Smooth muscle cell (in vitro differentiated cells): ENCODE measurements around the gene GRM7. TPM values are rescaled to one million over a fixed set of nuclear protein-coding genes. Genes with fewer than 3 reads are reported as not detected.

Experiments
- DNase-seq: peaks from one replicate; lab custom pipeline; 2025; ENCODE audit not compliant: unreplicated experiment; lab: John Stamatoyannopoulos, UW
- H2AFZ ChIP-seq: fragments of 200-600 bp; sonication (generic); 2 replicates; pipeline ENCODE4 v1.6.0; 2016; ENCODE audit warnings: antibody characterized with exemption, low read depth, mild to moderate bottlenecking
- H3F3A ChIP-seq: fragments of 200-600 bp; sonication (generic); 2 replicates; pipeline ENCODE4 v1.6.0; 2017; ENCODE audit warnings: antibody characterized with exemption, low read depth
- H3K27ac ChIP-seq: fragments of 200-600 bp; sonication (generic); 2 replicates; pipeline ENCODE4 v1.5.1; 2016; ENCODE audit warnings: low read depth, mild to moderate bottlenecking
- H3K27me3 ChIP-seq: fragments of 200-600 bp; sonication (generic); 2 replicates; pipeline ENCODE4 v1.6.1; 2016; ENCODE audit warnings: low read depth, mild to moderate bottlenecking
- H3K36me3 ChIP-seq: fragments of 200-600 bp; sonication (generic); 2 replicates; pipeline ENCODE4 v1.5.1; 2016; ENCODE audit warnings: low read depth
- H3K4me1 ChIP-seq: fragments of 200-600 bp; sonication (generic); 2 replicates; pipeline ENCODE4 v1.5.1; 2016; ENCODE audit warnings: low read depth
- H3K4me2 ChIP-seq: fragments of 200-600 bp; sonication (generic); 2 replicates; pipeline ENCODE4 v1.6.0; 2016; ENCODE audit warnings: mild to moderate bottlenecking
- H3K4me3 ChIP-seq: fragments of 200-600 bp; sonication (generic); 2 replicates; pipeline ENCODE4 v1.5.1; 2016; ENCODE audit warnings: mild to moderate bottlenecking
- H3K79me2 ChIP-seq: fragments of 200-600 bp; sonication (generic); 2 replicates; pipeline ENCODE4 v1.6.0; 2016; ENCODE audit warnings: low read depth, mild to moderate bottlenecking
- H3K9ac ChIP-seq: fragments of 200-600 bp; sonication (generic); 2 replicates; pipeline ENCODE4 v1.6.0; 2016; ENCODE audit warnings: low read depth
- H3K9me3 ChIP-seq: fragments of 200-600 bp; sonication (generic); replicated peaks from 2 replicates; pipeline ENCODE4 v1.5.1; 2016; ENCODE audit warnings: low read depth
- H4K20me1 ChIP-seq: fragments of 200-600 bp; sonication (generic); 2 replicates; pipeline ENCODE4 v1.6.0; 2016; ENCODE audit warnings: low read depth
- CTCF ChIP-seq: fragments of 200-600 bp; sonication (generic); IDR thresholded peaks from 2 replicates; pipeline ENCODE4 v1.5.1; 2017; ENCODE audit warnings: borderline replicate concordance, mild to moderate bottlenecking, antibody characterized with exemption; ENCODE audit not compliant: insufficient read depth, poor library complexity, severe bottlenecking
- WGBS: methylation state at CpG from one replicate; pipeline ENCODE4 v1.1.7; 2016; ENCODE audit warnings: low lambda C conversion rate; 5-methylcytosine and 5-hydroxymethylcytosine counted together
- polyA plus RNA-seq: library from polyadenylated mRNA; unstranded; fragments of >200 nt; fragmentation: Nextera tagmentation; extraction: Ambion mirVana; gene quantifications from 2 replicates; pipeline ENCODE4 v1.2.1, GENCODE V29; 2016
- total RNA-seq: library from RNA; depleted of rRNA; stranded (reverse); fragments of >200 nt; gene quantifications from 2 replicates; pipeline ENCODE4 v1.2.3, GENCODE V29; 2014

GRM7 gene
- total and polyA plus RNA-seq, 2 experiments from 2014 or later, result not detected

GRCh38 chr3:7112523-7113056 is 251.7 kb downstream of the GRM7 start:
- no peak for TF ChIP-seq CTCF
- H3K27ac ChIP-seq, result no peak overlapping the region
- H3K4me3 ChIP-seq, result no peak overlapping the region
- WGBS, result 94% methylated on average over 1 of the region's 1 CpG
- no peaks in the 10 kb centered on the region for H3K9me3 ChIP-seq
- H4K20me1 ChIP-seq, result no peaks in the 10 kb centered on the region
- no peak overlapping the region for H3K9ac ChIP-seq
- DNase-seq, result no peak
- no peak overlapping the region for H3K4me2 ChIP-seq
- H3K27me3 ChIP-seq, result no peaks in the 10 kb centered on the region
- no peak overlapping the region for H2AFZ ChIP-seq
- H3K79me2 ChIP-seq, result no peaks in the 10 kb centered on the region
- H3F3A ChIP-seq, result no peaks in the 10 kb centered on the region
- no peaks in the 10 kb centered on the region for H3K4me1 ChIP-seq
- H3K36me3 ChIP-seq, result no peaks in the 10 kb centered on the region

GRCh38 chr3:7144697-7145308 is 283.9 kb downstream of the GRM7 start:
- H3K27me3 ChIP-seq, result no peaks in the 10 kb centered on the region
- H3K4me1 ChIP-seq, result no peaks in the 10 kb centered on the region
- H4K20me1 ChIP-seq, result no peaks in the 10 kb centered on the region
- H3K9ac ChIP-seq, result no peak overlapping the region
- TF ChIP-seq CTCF, result peak; percentile 66
- DNase-seq, result no peak
- H3K4me2 ChIP-seq, result no peak overlapping the region
- 66% methylated on average over 8 of the region's 8 CpGs for WGBS
- H3K4me3 ChIP-seq, result no peak overlapping the region
- H2AFZ ChIP-seq, result no peak overlapping the region
- no peaks in the 10 kb centered on the region for H3K9me3 ChIP-seq
- no peaks in the 10 kb centered on the region for H3K36me3 ChIP-seq
- no peak overlapping the region for H3K27ac ChIP-seq
- no peaks in the 10 kb centered on the region for H3K79me2 ChIP-seq
- no peaks in the 10 kb centered on the region for H3F3A ChIP-seq

- H3K27ac ChIP-seq, result no peak overlapping the region
- no peak overlapping the region for H3K9ac ChIP-seq
- no peaks in the 10 kb centered on the region for H3K27me3 ChIP-seq
- no peaks in the 10 kb centered on the region for H3K36me3 ChIP-seq
- no peaks in the 10 kb centered on the region for H3K79me2 ChIP-seq
- no peak overlapping the region for H2AFZ ChIP-seq
- H4K20me1 ChIP-seq, result no peaks in the 10 kb centered on the region
- no peak for TF ChIP-seq CTCF
- DNase-seq, result no peak
- 89% methylated on average over 5 of the region's 5 CpGs for WGBS
- no peaks in the 10 kb centered on the region for H3K4me1 ChIP-seq
- no peaks in the 10 kb centered on the region for H3K9me3 ChIP-seq
- H3F3A ChIP-seq, result no peaks in the 10 kb centered on the region
- no peak overlapping the region for H3K4me2 ChIP-seq
- H3K4me3 ChIP-seq, result no peak overlapping the region
These were observed 285.6 kb downstream of the GRM7 start for GRCh38 chr3:7146529-7146928.

GRCh38 chr3:7158516-7158915 is 297.6 kb downstream of the GRM7 start:
- no peaks in the 10 kb centered on the region for H3F3A ChIP-seq
- no peak for TF ChIP-seq CTCF
- no peaks in the 10 kb centered on the region for H3K79me2 ChIP-seq
- H3K9me3 ChIP-seq, result no peaks in the 10 kb centered on the region
- H3K36me3 ChIP-seq, result no peaks in the 10 kb centered on the region
- no peak overlapping the region for H2AFZ ChIP-seq
- DNase-seq, result no peak
- no peak overlapping the region for H3K27ac ChIP-seq
- no peaks in the 10 kb centered on the region for H3K27me3 ChIP-seq
- H3K4me2 ChIP-seq, result no peak overlapping the region
- H4K20me1 ChIP-seq, result no peaks in the 10 kb centered on the region
- H3K4me1 ChIP-seq, result no peaks in the 10 kb centered on the region
- no peak overlapping the region for H3K4me3 ChIP-seq
- H3K9ac ChIP-seq, result no peak overlapping the region
- 92% methylated on average over 2 of the region's 2 CpGs for WGBS
